ENCODE measurements around the gene DOCK8. TPM values are rescaled to one million over a fixed set of nuclear protein-coding genes. Genes with fewer than 3 reads are reported as not detected.

The DOCK8 gene
- total and polyA plus RNA-seq, 2 donors from 2014 or later: 5.0 to 46.5 TPM

DNA sequence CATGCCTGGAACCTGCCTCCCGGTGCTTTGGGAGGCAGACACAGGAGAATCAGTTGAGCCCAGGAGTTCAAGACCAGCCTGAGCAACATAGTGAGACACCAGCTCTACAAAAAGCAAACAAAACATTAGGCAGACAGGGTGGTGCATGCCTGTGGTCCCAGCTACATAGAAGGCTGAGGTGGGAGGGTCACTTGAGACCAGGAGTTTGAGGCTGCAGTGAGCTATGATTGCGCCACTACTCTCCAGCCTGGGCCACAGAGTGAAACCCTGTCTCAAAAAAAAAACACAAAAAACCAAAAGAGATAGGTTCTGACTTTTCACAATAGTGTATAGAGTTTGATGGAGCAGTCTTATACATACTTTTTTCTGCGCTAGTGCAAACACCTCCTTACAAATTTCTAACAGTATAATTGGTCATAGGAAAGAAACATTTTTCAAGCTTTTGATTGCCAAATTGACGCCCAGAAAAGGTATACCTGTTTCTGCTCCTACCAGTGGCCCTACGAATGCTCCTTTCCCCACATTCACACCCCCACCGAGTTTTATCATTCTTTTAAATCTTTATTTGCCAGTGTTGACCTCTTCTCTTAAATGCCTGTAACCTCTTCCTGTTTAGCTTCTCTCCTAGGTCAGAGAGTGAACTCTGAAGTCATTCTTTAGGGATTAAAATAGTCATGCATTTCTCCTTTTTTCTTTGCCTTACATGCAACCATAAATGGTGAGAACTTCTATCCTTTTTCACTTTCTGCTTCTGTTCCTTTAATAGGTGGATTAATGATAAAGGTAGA is 7.5 kb downstream of the DOCK8 start:
- H3K9ac ChIP-seq (ENCODE audit: low read length in 3 of 3): no peak overlapping the region
- peaks cover 0 to 12% (median 6%) of the 10 kb centered on the region in 3 donors for H3K4me1 ChIP-seq (ENCODE audit: control insufficient read depth in 2 of 3, insufficient read depth in 2 of 3, low read depth in 1 of 3, low read length in 3 of 3)
- TF ChIP-seq, protein P1, sequence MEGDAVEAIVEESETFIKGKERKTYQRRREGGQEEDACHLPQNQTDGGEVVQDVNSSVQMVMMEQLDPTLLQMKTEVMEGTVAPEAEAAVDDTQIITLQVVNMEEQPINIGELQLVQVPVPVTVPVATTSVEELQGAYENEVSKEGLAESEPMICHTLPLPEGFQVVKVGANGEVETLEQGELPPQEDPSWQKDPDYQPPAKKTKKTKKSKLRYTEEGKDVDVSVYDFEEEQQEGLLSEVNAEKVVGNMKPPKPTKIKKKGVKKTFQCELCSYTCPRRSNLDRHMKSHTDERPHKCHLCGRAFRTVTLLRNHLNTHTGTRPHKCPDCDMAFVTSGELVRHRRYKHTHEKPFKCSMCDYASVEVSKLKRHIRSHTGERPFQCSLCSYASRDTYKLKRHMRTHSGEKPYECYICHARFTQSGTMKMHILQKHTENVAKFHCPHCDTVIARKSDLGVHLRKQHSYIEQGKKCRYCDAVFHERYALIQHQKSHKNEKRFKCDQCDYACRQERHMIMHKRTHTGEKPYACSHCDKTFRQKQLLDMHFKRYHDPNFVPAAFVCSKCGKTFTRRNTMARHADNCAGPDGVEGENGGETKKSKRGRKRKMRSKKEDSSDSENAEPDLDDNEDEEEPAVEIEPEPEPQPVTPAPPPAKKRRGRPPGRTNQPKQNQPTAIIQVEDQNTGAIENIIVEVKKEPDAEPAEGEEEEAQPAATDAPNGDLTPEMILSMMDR (IDR thresholded peaks at IDR 0.05; ENCODE audit: borderline replicate concordance, extremely low read depth, insufficient read depth): no peak
- intact Hi-C loops (cut with DNase I): no loop called here
- H3K27ac ChIP-seq (ENCODE audit: low read depth in 2 of 2, low read length in 2 of 2): no peak overlapping the region
- no peak for DNase-seq
- H3K4me3 ChIP-seq (ENCODE audit: low read length in 3 of 3): no peak overlapping the region
- H3K9me3 ChIP-seq (ENCODE audit: control insufficient read depth in 2 of 3, insufficient read depth in 1 of 3, low read length in 3 of 3): no peaks in the 10 kb centered on the region
- H3K27me3 ChIP-seq (ENCODE audit: control insufficient read depth, insufficient read depth, low read length): no peaks in the 10 kb centered on the region
- no peaks in the 10 kb centered on the region for H3K36me3 ChIP-seq (ENCODE audit: control insufficient read depth in 2 of 3, insufficient read depth in 3 of 3, low read length in 3 of 3)
- no peak for FAIRE-seq

DNA sequence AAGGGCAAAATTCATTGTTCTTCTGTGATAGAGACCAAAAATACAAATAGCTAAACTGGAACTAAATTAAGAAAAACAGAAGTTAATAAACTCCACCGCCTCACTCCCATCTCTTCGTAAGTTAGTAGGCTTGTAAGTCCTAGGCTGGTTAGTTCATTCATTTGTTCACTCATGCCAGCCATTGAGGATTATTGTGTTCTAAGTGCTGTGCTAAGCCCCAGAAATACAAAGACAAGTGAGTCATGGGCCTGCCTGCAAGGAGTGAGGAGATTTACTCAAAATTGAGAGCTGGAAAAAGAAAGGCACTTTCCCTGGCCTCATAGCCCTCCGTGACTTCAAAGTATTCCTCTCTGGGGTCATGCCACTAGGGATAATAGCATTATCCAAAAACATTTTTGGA is 8.5 kb downstream of the DOCK8 start:
- H3K4me3 ChIP-seq (ENCODE audit: low read length in 3 of 3): no peak overlapping the region
- H3K27me3 ChIP-seq (ENCODE audit: control insufficient read depth, insufficient read depth, low read length): no peaks in the 10 kb centered on the region
- TF ChIP-seq, protein P1 (IDR thresholded peaks at IDR 0.05; ENCODE audit: borderline replicate concordance, extremely low read depth, insufficient read depth): no peak
- DNase-seq (no peak), FAIRE-seq (no peak)
- no peak overlapping the region for H3K9ac ChIP-seq (ENCODE audit: low read length in 3 of 3)
- H3K9me3 ChIP-seq (ENCODE audit: control insufficient read depth in 2 of 3, insufficient read depth in 1 of 3, low read length in 3 of 3): no peaks in the 10 kb centered on the region
- H3K36me3 ChIP-seq (ENCODE audit: control insufficient read depth in 2 of 3, insufficient read depth in 3 of 3, low read length in 3 of 3): no peaks in the 10 kb centered on the region
- intact Hi-C loops (cut with DNase I): no loop called here
- no peak overlapping the region for H3K27ac ChIP-seq (ENCODE audit: low read depth in 2 of 2, low read length in 2 of 2)
- H3K4me1 ChIP-seq (ENCODE audit: control insufficient read depth in 2 of 3, insufficient read depth in 2 of 3, low read depth in 1 of 3, low read length in 3 of 3): peaks cover 0 to 6% (median 6%) of the 10 kb centered on the region in 3 donors

DNA sequence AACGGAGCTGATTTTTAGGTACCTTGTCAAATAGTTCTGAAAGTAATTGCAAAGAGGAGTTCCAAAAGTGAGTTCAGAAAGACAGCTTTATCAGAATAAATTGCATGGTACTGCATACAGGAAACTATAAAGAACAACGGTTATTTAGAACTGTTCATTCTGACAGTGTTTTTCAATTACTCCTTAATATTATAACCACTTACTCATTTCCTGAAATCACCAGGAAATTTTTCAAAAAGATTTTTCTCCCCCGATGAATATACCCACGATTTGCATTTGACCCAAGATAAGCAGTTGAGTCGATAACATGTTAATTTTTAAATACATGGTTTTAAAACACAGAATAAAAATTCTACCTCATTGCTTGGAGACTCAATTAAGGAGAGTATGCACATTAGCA is 9.4 kb downstream of the DOCK8 start:
- DNase-seq: no peak
- H3K36me3 ChIP-seq (ENCODE audit: control insufficient read depth in 2 of 3, insufficient read depth in 3 of 3, low read length in 3 of 3): no peaks in the 10 kb centered on the region
- intact Hi-C loops (cut with DNase I): no loop called here
- peaks cover 0 to 6% (median 6%) of the 10 kb centered on the region in 3 donors for H3K4me1 ChIP-seq (ENCODE audit: control insufficient read depth in 2 of 3, insufficient read depth in 2 of 3, low read depth in 1 of 3, low read length in 3 of 3)
- H3K9me3 ChIP-seq (ENCODE audit: control insufficient read depth in 2 of 3, insufficient read depth in 1 of 3, low read length in 3 of 3): peaks cover 0 to 4% (median 0%) of the 10 kb centered on the region in 3 donors
- TF ChIP-seq, protein P1 (IDR thresholded peaks at IDR 0.05; ENCODE audit: borderline replicate concordance, extremely low read depth, insufficient read depth): no peak
- H3K9ac ChIP-seq (ENCODE audit: low read length in 3 of 3): no peak overlapping the region
- no peak overlapping the region for H3K27ac ChIP-seq (ENCODE audit: low read depth in 2 of 2, low read length in 2 of 2)
- H3K4me3 ChIP-seq (ENCODE audit: low read length in 3 of 3): no peak overlapping the region
- no peaks in the 10 kb centered on the region for H3K27me3 ChIP-seq (ENCODE audit: control insufficient read depth, insufficient read depth, low read length)
- FAIRE-seq: no peak
